ENCODE data around the gene PRR20G. TPM values are rescaled to one million over a fixed set of nuclear protein-coding genes. Genes with fewer than 3 reads are reported as not detected.

The PRR20G gene
- total and polyA plus RNA-seq, 2 of the 8 experiments (the other 6 are each of a cell fraction or from before 2014, with no cell fraction given) = 0.24 TPM; not detected in 1

GRCh38 chr3:127247292-127247691, 40.6 kb downstream of the PRR20G start:
- H3K9ac ChIP-seq (replicated peaks in 1 of 4; ENCODE audit: extremely low read depth in 1 of 4, low read depth in 3 of 4, low read length in 3 of 4) = no peak overlapping the region
- 67% methylated on average over 1 of the region's 1 CpG; no CpG with 5 or more reads in 1 of the 2 experiments for WGBS, 2 experiments (ENCODE audit: extremely low coverage in 1 of 2, insufficient coverage in 1 of 2, insufficient read length in 1 of 2, insufficient replicate concordance in 2 of 2, low coverage in 1 of 2, low lambda C conversion rate in 2 of 2, missing lambda C conversion rate in 1 of 2)
- H3K79me1 ChIP-seq (ENCODE audit: low read depth, low read length) = no peaks in the 10 kb centered on the region
- no peak overlapping the region for H4K8ac ChIP-seq (ENCODE audit: extremely low read depth, insufficient read depth, low read length)
- no peak overlapping the region for H2BK20ac ChIP-seq (ENCODE audit: low read length)
- no peaks in the 10 kb centered on the region for H3K23me2 ChIP-seq (ENCODE audit: low read depth, low read length)
- no peaks in the 10 kb centered on the region for H3K4me1 ChIP-seq (replicated peaks in 1 of 4; ENCODE audit: control insufficient read depth in 3 of 4, insufficient read depth in 4 of 4, low read length in 3 of 4)
- ChIA-PET POLR2A (ENCODE audit: partially characterized antibody) (no interaction called here), CTCF (ENCODE audit: partially characterized antibody) (no interaction called here)
- no peak overlapping the region for H2BK120ac ChIP-seq (replicated peaks; ENCODE audit: low read depth, low read length)
- H2BK5ac ChIP-seq (ENCODE audit: low read depth, low read length) = no peak overlapping the region
- no peak overlapping the region for H3K4me2 ChIP-seq (ENCODE audit: insufficient read depth in 1 of 2, low read depth in 2 of 2, low read length in 2 of 2)
- peaks cover 43 to 57% of the 10 kb centered on the region in 2 experiments for H3K9me3 ChIP-seq (ENCODE audit: insufficient read depth in 2 of 2, low read depth in 1 of 2, low read length in 1 of 2)
- H2AFZ ChIP-seq (ENCODE audit: low read length) = no peak overlapping the region
- H2AK5ac ChIP-seq (ENCODE audit: low read depth, low read length) = no peak overlapping the region
- no peak for DNase-seq (ENCODE audit: low read depth in 1 of 2, low spot score in 2 of 2)
- no peak overlapping the region for H3K27ac ChIP-seq (ENCODE audit: low read depth, low read length)
- no peaks in the 10 kb centered on the region for H3K27me3 ChIP-seq (replicated peaks in 1 of 4; ENCODE audit: control insufficient read depth in 3 of 4, extremely low read depth in 1 of 4, insufficient read depth in 3 of 4, low read length in 3 of 4)
- FAIRE-seq = no peak
- H2BK12ac ChIP-seq (ENCODE audit: low read depth, low read length) = no peak overlapping the region
- H4K20me1 ChIP-seq (replicated peaks in 1 of 2; ENCODE audit: control insufficient read depth in 1 of 2, insufficient read depth in 2 of 2, low read length in 2 of 2) = no peaks in the 10 kb centered on the region
- H3K36me3 ChIP-seq (ENCODE audit: control insufficient read depth in 2 of 4, insufficient read depth in 4 of 4, low read length in 3 of 4) = no peaks in the 10 kb centered on the region
- H3K79me2 ChIP-seq (ENCODE audit: control insufficient read depth in 1 of 2, insufficient read depth in 2 of 2, low read length in 2 of 2) = no peaks in the 10 kb centered on the region
- H4K91ac ChIP-seq (replicated peaks; ENCODE audit: insufficient read length, low read length) = no peak overlapping the region
- H3K56ac ChIP-seq (replicated peaks; ENCODE audit: insufficient read length, low read depth, low read length) = no peak overlapping the region
- no peak overlapping the region for H3K23ac ChIP-seq (ENCODE audit: insufficient read length)
- no peak overlapping the region for H3K14ac ChIP-seq (ENCODE audit: insufficient read length)
- no peak overlapping the region for H3K4me3 ChIP-seq (ENCODE audit: extremely low read depth in 1 of 4, insufficient read depth in 2 of 4, low read depth in 3 of 4, low read length in 4 of 4)
- no peak overlapping the region for H2BK15ac ChIP-seq (ENCODE audit: low read length)
- TF ChIP-seq NRF1 (IDR thresholded peaks at IDR 0.05; ENCODE audit: low read depth, low read length) (no peak), KDM1A (IDR thresholded peaks at IDR 0.05; ENCODE audit: borderline replicate concordance, low read length) (no peak), RBBP5 (IDR thresholded peaks at IDR 0.05; ENCODE audit: borderline replicate concordance, low read depth, low read length) (no peak), RXRA (IDR thresholded peaks at IDR 0.05; ENCODE audit: insufficient read depth, low read depth, low read length) (no peak), HDAC6 (IDR thresholded peaks at IDR 0.05; ENCODE audit: low read depth, low read length) (no peak), SIX5 (IDR thresholded peaks at IDR 0.05; ENCODE audit: low read depth, low read length) (no peak), YY1 (IDR thresholded peaks at IDR 0.05; ENCODE audit: low read depth, low read length) (no peak), CREB1 (IDR thresholded peaks at IDR 0.05) (no peak), RAD21 (IDR thresholded peaks at IDR 0.05 in 1 of 2, conservative IDR thresholded peaks at IDR 0.05 in 1 of 2; ENCODE audit: low read depth in 2 of 2, low read length in 2 of 2) (no peak), POLR2A (IDR thresholded peaks at IDR 0.05; ENCODE audit: control extremely low read depth in 1 of 2, low read depth in 2 of 2, low read length in 2 of 2) (no peak), RFX5 (IDR thresholded peaks at IDR 0.05; ENCODE audit: borderline replicate concordance, low read depth, low read length) (no peak)
- TF ChIP-seq, protein P1, sequence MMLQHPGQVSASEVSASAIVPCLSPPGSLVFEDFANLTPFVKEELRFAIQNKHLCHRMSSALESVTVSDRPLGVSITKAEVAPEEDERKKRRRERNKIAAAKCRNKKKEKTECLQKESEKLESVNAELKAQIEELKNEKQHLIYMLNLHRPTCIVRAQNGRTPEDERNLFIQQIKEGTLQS (IDR thresholded peaks at IDR 0.05; ENCODE audit: insufficient read depth, low read depth, low read length) = no peak
- no peak overlapping the region for H3K4ac ChIP-seq (replicated peaks; ENCODE audit: insufficient read length, low read depth, low read length)
- H4K5ac ChIP-seq (ENCODE audit: insufficient read length, low read depth, low read length) = no peak overlapping the region
- H3K18ac ChIP-seq (ENCODE audit: extremely low read depth, low read length) = no peak overlapping the region
